OCI-LY7 (cell line): ENCODE results near the gene STK38L. TPM values are rescaled to one million over a fixed set of nuclear protein-coding genes. Genes with fewer than 3 reads are reported as not detected.

Experiments
- BruUV-seq: library from RNA; stranded (reverse); fragments of 400-500 nt; replicated peaks from 2 replicates; lab custom pipeline; 2021; lab: Mats Ljungman, UMichigan
- CTCF ChIA-PET: fragments of 300-600 bp; sonication (Branson Sonifier 250); formaldehyde crosslinking; loops from one replicate; lab custom pipeline; 2022; ENCODE audit warnings: antibody characterized with exemption; ENCODE audit not compliant: unreplicated experiment; lab: Charles Lee
- POLR2A ChIA-PET: fragments of 300-600 bp; sonication (Branson Sonifier 250); formaldehyde crosslinking; loops from one replicate; lab custom pipeline; 2022; ENCODE audit warnings: antibody characterized with exemption; lab: Charles Lee
- DNase-seq: peaks from one replicate; pipeline ENCODE4 v3.0.0-alpha.2; 2015; ENCODE audit warnings: low spot score
- H2AFZ ChIP-seq: fragments of 200-600 bp; sonication (generic), shearing (Covaris generic); 2 replicates; pipeline ENCODE4 v1.6.1; 2014; ENCODE audit warnings: mild to moderate bottlenecking, antibody characterized with exemption, low read length, moderate library complexity
- H3K27ac ChIP-seq: fragments of 200-600 bp; sonication (generic); 2 replicates; pipeline ENCODE4 v1.5.1; 2014; ENCODE audit warnings: mixed run types, low read depth, mild to moderate bottlenecking, moderate library complexity, low read length, inconsistent platforms; ENCODE audit not compliant: poor library complexity, severe bottlenecking
- H3K36me3 ChIP-seq: fragments of 200-600 bp; sonication (generic); 2 replicates; pipeline ENCODE4 v1.6.1; 2014; ENCODE audit warnings: mild to moderate bottlenecking, antibody characterized with exemption, low read length, moderate library complexity, mixed read lengths; ENCODE audit not compliant: insufficient read depth
- H3K4me1 ChIP-seq: fragments of 200-600 bp; sonication (generic); 2 replicates; pipeline ENCODE4 v1.5.1; 2014; ENCODE audit warnings: mild to moderate bottlenecking, low read length; ENCODE audit not compliant: insufficient read depth, poor library complexity, severe bottlenecking
- H3K4me2 ChIP-seq: fragments of 200-600 bp; sonication (generic); 2 replicates; pipeline ENCODE4 v1.6.1; 2014; ENCODE audit warnings: mild to moderate bottlenecking, low read length
- H3K4me3 ChIP-seq: fragments of 200-600 bp; sonication (generic); 2 replicates; pipeline ENCODE4 v1.5.1; 2014; ENCODE audit warnings: mild to moderate bottlenecking, low read depth, low read length; ENCODE audit not compliant: poor library complexity, severe bottlenecking
- H3K79me2 ChIP-seq: fragments of 200-600 bp; sonication (generic); 2 replicates; pipeline ENCODE4 v1.6.1; 2016; ENCODE audit warnings: low read depth, mild to moderate bottlenecking, low read length, moderate library complexity, mixed read lengths; ENCODE audit not compliant: insufficient read depth
- H3K9me2 ChIP-seq: fragments of 200-600 bp; sonication (generic); 2 replicates; pipeline ENCODE4 v1.6.1; 2016; ENCODE audit warnings: mild to moderate bottlenecking, low read length, mixed read lengths; ENCODE audit not compliant: insufficient read depth
- H3K9me3 ChIP-seq: fragments of 200-600 bp; sonication (generic); 2 replicates; pipeline ENCODE4 v1.6.1; 2014; ENCODE audit warnings: mild to moderate bottlenecking, mixed run types, low read length, mixed read lengths
- H4K20me1 ChIP-seq: fragments of 200-600 bp; sonication (generic); 2 replicates; pipeline ENCODE4 v1.6.1; 2014; ENCODE audit warnings: mild to moderate bottlenecking, antibody characterized with exemption, low read length, moderate library complexity, mixed read lengths; ENCODE audit not compliant: insufficient read depth
- EZH2phosphoT487 ChIP-seq: fragments of 200-600 bp; sonication (generic); IDR thresholded peaks from 2 replicates; pipeline ENCODE4 v1.6.1; 2018; ENCODE audit warnings: low read depth, borderline replicate concordance, mild to moderate bottlenecking, mixed run types, antibody characterized with exemption, low read length, moderate library complexity, mixed read lengths
- intact Hi-C: fragments of 100-400 bp; cut with micrococcal nuclease; formaldehyde crosslinking; loops from one replicate; pipeline ENCODE4 v1.10.0; 2022; ENCODE audit not compliant: unreplicated experiment
- total RNA-seq, 2 experiments: library from RNA; depleted of rRNA in 1 of 2; stranded (reverse); fragments of >200 nt in 1 of 2; shearing (Covaris generic) in 1 of 2; gene quantifications; 2 replicates each; pipeline ENCODE4 v1.2.3, GENCODE V29; 2014 to 2022
- TF ChIP-seq, protein P1 (sequence below): fragments of 200-600 bp; sonication (generic); conservative IDR thresholded peaks from 2 replicates; pipeline ENCODE4 v1.5.1; 2014; ENCODE audit warnings: mild to moderate bottlenecking, antibody characterized with exemption, low read length, moderate library complexity, mixed read lengths

The STK38L gene
- total RNA-seq, 2 experiments from 2014 or later: 15.2 to 29.9 TPM

DNA sequence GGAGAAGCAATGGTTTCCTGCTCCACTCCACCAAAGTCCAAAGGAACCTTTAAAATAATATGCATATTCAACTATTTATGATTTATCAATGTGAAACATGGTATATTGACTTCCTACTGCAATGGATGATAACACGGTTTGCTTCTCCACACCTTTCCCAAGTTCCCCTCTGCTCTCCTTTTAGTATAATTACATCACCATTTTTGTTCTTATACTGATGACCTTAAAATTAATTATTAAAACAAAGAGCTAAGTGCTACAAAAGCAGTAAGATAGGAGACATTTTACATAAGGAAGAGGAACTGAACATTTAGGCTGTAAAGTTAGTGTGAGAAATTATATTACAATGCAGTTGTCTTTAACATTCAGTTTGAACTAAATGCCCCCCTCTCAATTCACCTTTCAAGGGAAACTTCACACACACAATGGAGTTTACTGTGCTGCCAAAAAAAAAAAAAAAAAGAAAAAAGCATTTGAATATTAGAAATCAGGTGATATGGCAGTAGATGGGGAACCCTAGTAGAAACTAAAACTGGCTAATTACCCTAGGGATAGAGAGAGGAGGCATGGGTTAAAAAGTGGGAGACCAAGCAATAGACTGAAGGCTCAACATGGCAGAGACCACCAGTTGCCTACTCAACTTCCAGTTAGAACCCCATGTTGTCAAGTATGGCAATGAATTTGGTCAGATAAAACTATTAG is 37.1 kb upstream of the STK38L start:
- intact Hi-C loops: no loop called here
- Histone ChIP-seq H3K79me2 (no peaks in the 10 kb centered on the region), H3K4me3 (no peak overlapping the region), H3K27ac (no peak overlapping the region), H3K9me2 (no peaks in the 10 kb centered on the region), H2AFZ (no peak overlapping the region), H4K20me1 (no peaks in the 10 kb centered on the region), H3K4me1 (no peaks in the 10 kb centered on the region), H3K9me3 (no peaks in the 10 kb centered on the region), H3K36me3 (no peaks in the 10 kb centered on the region), H3K4me2 (no peak overlapping the region)
- ChIA-PET POLR2A (no interaction called here), CTCF (no interaction called here)
- no TSS peak for BruUV-seq
- TF ChIP-seq, protein P1, sequence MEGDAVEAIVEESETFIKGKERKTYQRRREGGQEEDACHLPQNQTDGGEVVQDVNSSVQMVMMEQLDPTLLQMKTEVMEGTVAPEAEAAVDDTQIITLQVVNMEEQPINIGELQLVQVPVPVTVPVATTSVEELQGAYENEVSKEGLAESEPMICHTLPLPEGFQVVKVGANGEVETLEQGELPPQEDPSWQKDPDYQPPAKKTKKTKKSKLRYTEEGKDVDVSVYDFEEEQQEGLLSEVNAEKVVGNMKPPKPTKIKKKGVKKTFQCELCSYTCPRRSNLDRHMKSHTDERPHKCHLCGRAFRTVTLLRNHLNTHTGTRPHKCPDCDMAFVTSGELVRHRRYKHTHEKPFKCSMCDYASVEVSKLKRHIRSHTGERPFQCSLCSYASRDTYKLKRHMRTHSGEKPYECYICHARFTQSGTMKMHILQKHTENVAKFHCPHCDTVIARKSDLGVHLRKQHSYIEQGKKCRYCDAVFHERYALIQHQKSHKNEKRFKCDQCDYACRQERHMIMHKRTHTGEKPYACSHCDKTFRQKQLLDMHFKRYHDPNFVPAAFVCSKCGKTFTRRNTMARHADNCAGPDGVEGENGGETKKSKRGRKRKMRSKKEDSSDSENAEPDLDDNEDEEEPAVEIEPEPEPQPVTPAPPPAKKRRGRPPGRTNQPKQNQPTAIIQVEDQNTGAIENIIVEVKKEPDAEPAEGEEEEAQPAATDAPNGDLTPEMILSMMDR: no peak
- no peak for TF ChIP-seq EZH2phosphoT487
- DNase-seq: no peak

DNA sequence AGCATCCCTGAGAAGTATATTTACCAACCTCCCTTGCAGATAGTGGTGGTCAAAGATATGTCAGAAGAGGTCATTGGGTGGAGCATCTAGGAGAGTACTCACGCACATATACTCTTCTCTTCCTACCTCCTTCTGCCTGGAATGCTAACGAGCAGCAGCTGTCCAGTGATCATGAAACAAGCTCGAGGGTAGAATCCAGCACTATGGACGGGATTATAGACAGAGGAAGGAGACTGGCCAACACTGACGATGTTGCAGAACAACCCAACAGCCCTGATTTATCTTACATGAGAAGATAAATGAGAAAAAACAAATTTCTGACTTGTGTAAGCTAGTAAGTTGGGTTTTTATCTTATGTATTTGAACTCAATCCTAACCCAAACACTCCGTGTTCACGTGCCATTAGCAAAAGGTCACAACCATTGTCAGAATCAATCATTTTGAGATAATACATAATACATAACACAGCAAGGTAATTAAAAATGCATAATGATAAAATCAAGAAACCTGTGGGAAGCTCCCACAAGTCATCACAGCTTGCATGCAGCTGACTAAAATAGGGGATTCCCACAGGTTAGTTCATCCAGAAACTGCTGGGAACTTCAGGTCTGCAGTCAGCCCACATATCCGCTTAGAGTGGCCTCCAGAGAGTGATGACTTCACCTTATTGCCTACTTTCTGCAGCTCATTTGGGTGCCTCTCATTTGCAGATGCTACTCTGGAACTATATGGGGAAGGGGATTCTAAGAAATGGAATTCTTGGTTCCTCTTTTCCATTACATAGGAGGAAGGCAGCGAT is 36.3 kb upstream of the STK38L start:
- no peaks in the 10 kb centered on the region for H4K20me1 ChIP-seq
- H3K79me2 ChIP-seq: no peaks in the 10 kb centered on the region
- H3K36me3 ChIP-seq: no peaks in the 10 kb centered on the region
- no TSS peak for BruUV-seq
- TF ChIP-seq EZH2phosphoT487: no peak
- TF ChIP-seq, protein P1: no peak
- H3K4me1 ChIP-seq: no peaks in the 10 kb centered on the region
- no peak overlapping the region for H3K27ac ChIP-seq
- H2AFZ ChIP-seq: no peak overlapping the region
- no peaks in the 10 kb centered on the region for H3K9me3 ChIP-seq
- no peak overlapping the region for H3K4me2 ChIP-seq
- H3K4me3 ChIP-seq: no peak overlapping the region
- CTCF ChIA-PET: no interaction called here
- no peaks in the 10 kb centered on the region for H3K9me2 ChIP-seq
- intact Hi-C loops: no loop called here
- DNase-seq: no peak
- POLR2A ChIA-PET: interaction anchor here (0.6 kb wide), 1 partner anchor 96 kb away, joined by 3 read pairs; no protein-coding TSS in a partner anchor

DNA sequence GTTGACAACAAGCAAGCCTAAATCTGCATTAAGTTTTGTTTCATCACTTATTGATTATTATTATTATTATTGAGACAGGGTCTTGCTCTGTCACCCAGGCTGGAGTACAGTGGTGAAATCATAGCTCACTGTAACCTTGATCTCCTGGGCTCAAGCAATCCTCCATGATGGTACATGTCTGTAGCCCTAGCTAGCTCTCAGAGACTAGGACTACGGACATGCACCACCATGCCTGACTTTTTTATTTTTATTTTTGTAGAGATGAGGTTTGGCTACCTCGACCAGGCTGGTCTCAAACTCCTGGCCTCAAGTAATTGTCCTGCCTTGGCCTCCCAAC is 35.7 kb upstream of the STK38L start:
- POLR2A ChIA-PET: interaction anchor here (0.6 kb wide), 1 partner anchor 96 kb away, joined by 3 read pairs; no protein-coding TSS in a partner anchor
- Histone ChIP-seq H2AFZ (no peak overlapping the region), H3K4me1 (no peaks in the 10 kb centered on the region), H3K27ac (no peak overlapping the region), H3K9me3 (no peaks in the 10 kb centered on the region), H3K79me2 (no peaks in the 10 kb centered on the region), H4K20me1 (no peaks in the 10 kb centered on the region), H3K4me3 (no peak overlapping the region), H3K9me2 (no peaks in the 10 kb centered on the region), H3K36me3 (no peaks in the 10 kb centered on the region), H3K4me2 (no peak overlapping the region)
- CTCF ChIA-PET: no interaction called here
- intact Hi-C loops: no loop called here
- no peak for TF ChIP-seq EZH2phosphoT487
- TF ChIP-seq, protein P1: no peak
- no TSS peak for BruUV-seq
- no peak for DNase-seq
